Ovary (tissue), 9 donors: ENCODE results near the gene HAP1. TPM values are rescaled to one million over a fixed set of nuclear protein-coding genes. Genes with fewer than 3 reads are reported as not detected.
"Not testable (repeated sequence)": the region's sequence is repeated elsewhere in the genome, so short reads cannot be mapped to it uniquely, and the experiment has no call there.

Experiments
- DNase-seq, 5 donors: peaks; one replicate each; pipeline ENCODE4 v3.0.0-alpha.2; 2019 to 2020
- H3K27ac ChIP-seq, 2 donors: fragments of 200-600 bp; one replicate each; pipeline versions ENCODE4 v1.5.1 to v1.8.0; 2019 to 2022
- H3K27me3 ChIP-seq: fragments of 200-600 bp; one replicate; pipeline ENCODE4 v1.8.0; 2022
- H3K36me3 ChIP-seq: fragments of 200-600 bp; sonication (generic); one replicate; pipeline ENCODE4 v1.5.1; 2019
- H3K4me1 ChIP-seq: one replicate; pipeline ENCODE4 v1.8.1; 2013; ENCODE audit warnings: mild to moderate bottlenecking, moderate library complexity; ENCODE audit not compliant: insufficient read depth
- H3K4me3 ChIP-seq: fragments of 200-600 bp; sonication (generic); one replicate; pipeline ENCODE4 v1.5.1; 2017
- H3K9me3 ChIP-seq, 2 donors: fragments of 200-600 bp in 1 of 2; sonication (generic) in 1 of 2; one replicate each; pipeline versions ENCODE4 v1.5.1 to v1.8.1; 2013 to 2019; ENCODE audit warnings: mild to moderate bottlenecking in 1 of 2, moderate library complexity in 1 of 2
- CTCF ChIP-seq, 3 donors: fragments of 450-650 bp in 2 of 3; fragments of 200-600 bp in 1 of 3; IDR thresholded peaks; one replicate each; pipeline versions ENCODE4 v1.5.1 to v1.8.0; 2016 to 2022; ENCODE audit warnings: antibody characterized with exemption in 3 of 3, mild to moderate bottlenecking in 1 of 3
- EP300 ChIP-seq: sonication (generic); formaldehyde crosslinking; IDR thresholded peaks from one replicate; pipeline ENCODE4 v1.6.1; 2017; ENCODE audit warnings: antibody characterized with exemption
- POLR2A ChIP-seq: fragments of 450-650 bp; IDR thresholded peaks from one replicate; pipeline ENCODE4 v1.6.1; 2017; ENCODE audit warnings: antibody characterized with exemption, mild to moderate bottlenecking, moderate library complexity
- WGBS, 3 donors: extraction: QIAGEN DNeasy Blood & Tissue Kit in 1 of 3; methylation state at CpG; one replicate each; pipeline versions ENCODE4 v1.1.5 to v1.1.7; 2013 to 2017; 5-methylcytosine and 5-hydroxymethylcytosine counted together
- intact Hi-C, 4 donors: fragments of 100-400 bp; cut with DNase I; formaldehyde crosslinking; loops; one replicate each; pipeline versions ENCODE4 v1.11.0 to v1.15.1; 2022 to 2023
- polyA plus RNA-seq, 2 donors: library from polyadenylated mRNA; stranded (reverse); fragments of 200-250 nt in 1 of 2; fragments of 350-450 nt in 1 of 2; fragmentation: Illumina TruSeq in 1 of 2; extraction: RNeasy Lipid Tissue Mini Kit (QIAGEN cat#74804) in 1 of 2; gene quantifications; one replicate each; pipeline ENCODE4 v1.2.3, GENCODE V29; 2013 to 2014
- total RNA-seq, 7 donors: library from RNA; depleted of rRNA in 2 of 7; stranded (reverse); fragments of >200 nt in 2 of 7; fragmentation: NEBNext Ultra II Directional in 3 of 7; extraction: Animal tissue kit (Norgen Biotek cat#: 25700) in 3 of 7; gene quantifications; one replicate each; pipeline versions ENCODE4 v1.1.0 to v1.2.4, GENCODE V29; 2016 to 2023
- donor health status: DM: no; HTN: no; CAD: no; lungs with moderate emphysema.
- donor health status: DM: no; HTN: no; CAD: no.
- donor health status: Bipolar disorder and iron deficiency.
- donor health status: DM: yes; HTN: yes; CAD: no.
- donor health status: DM: no; HTN: no; CAD: no.
- donor health status: DM: yes; HTN: yes; CAD: no.

The HAP1 gene
- total and polyA plus RNA-seq, 9 donors: 0.12 to 1.5 (median 0.56) TPM

GRCh38 chr17:41777574-41778188, 43.2 kb upstream of the HAP1 start:
- intact Hi-C loops: no loop called here
- TF ChIP-seq POLR2A: no peak
- TF ChIP-seq CTCF (IDR thresholded peaks at IDR 0.05): peak in 2 of 3 donors; percentile 35 to 52
- TF ChIP-seq EP300: no peak
- no peaks in the 10 kb centered on the region for H3K27me3 ChIP-seq
- H3K36me3 ChIP-seq: no peaks in the 10 kb centered on the region
- peak; percentile 88 to 95 (median 93) for DNase-seq
- 1 to 5% (median 1%) methylated on average over 12 of the region's 12 CpGs for WGBS, 3 donors
- H3K27ac ChIP-seq: peak overlapping the region; percentile 71 to 87
- no peaks in the 10 kb centered on the region for H3K9me3 ChIP-seq
- H3K4me1 ChIP-seq: peaks cover 15% of the 10 kb centered on the region
- H3K4me3 ChIP-seq: no peak overlapping the region

GRCh38 chr17:41777157-41777573, 42.7 kb upstream of the HAP1 start:
- 25 to 33% (median 33%) methylated on average over 4 of the region's 4 CpGs for WGBS, 3 donors
- peaks cover 15% of the 10 kb centered on the region for H3K4me1 ChIP-seq

GRCh38 chr17:41776262-41776900, 41.9 kb upstream of the HAP1 start:
- H3K36me3 ChIP-seq, intact Hi-C loops, DNase-seq, H3K9me3 ChIP-seq, H3K27me3 ChIP-seq, H3K4me3 ChIP-seq: not testable (repeated sequence)
- 92 to 95% (median 93%) methylated on average over 14 of the region's 14 CpGs for WGBS, 3 donors
- peak overlapping the region in 1 of 2 donors; percentile 71 for H3K27ac ChIP-seq
- peaks cover 15% of the 10 kb centered on the region for H3K4me1 ChIP-seq

More at GRCh38 chr17:41777157-41777573, 42.7 kb upstream of the HAP1 start:
- Histone ChIP-seq H3K36me3 (no peaks in the 10 kb centered on the region), H3K27ac (peak overlapping the region; percentile 71 to 87), H3K4me3 (no peak overlapping the region), H3K9me3 (no peaks in the 10 kb centered on the region), H3K27me3 (no peaks in the 10 kb centered on the region)
- peak in 4 of 5 donors; percentile 39 to 60 (median 48) for DNase-seq
- intact Hi-C loops: no loop called here
- TF ChIP-seq EP300: no peak
- peak in 1 of 3 donors; percentile 22 for TF ChIP-seq CTCF (IDR thresholded peaks at IDR 0.05)

- Histone ChIP-seq H3K4me1 (peaks cover 15% of the 10 kb centered on the region), H3K9me3 (no peaks in the 10 kb centered on the region), H3K27me3 (no peaks in the 10 kb centered on the region), H3K4me3 (no peak overlapping the region), H3K27ac (no peak overlapping the region), H3K36me3 (no peaks in the 10 kb centered on the region)
- WGBS, 3 donors: 92 to 96% (median 95%) methylated on average over 12 of the region's 12 CpGs
- DNase-seq: no peak
- TF ChIP-seq POLR2A: no peak
- intact Hi-C loops: no loop called here
Measured at GRCh38 chr17:41775394-41776226, 41.2 kb upstream of the HAP1 start.

- Histone ChIP-seq H3K4me3 (no peak overlapping the region), H3K27me3 (no peaks in the 10 kb centered on the region), H3K27ac (no peak overlapping the region), H3K36me3 (no peaks in the 10 kb centered on the region), H3K4me1 (peaks cover 15% of the 10 kb centered on the region), H3K9me3 (no peaks in the 10 kb centered on the region)
- intact Hi-C loops: no loop called here
- WGBS, 3 donors: 27 to 37% (median 34%) methylated on average over 8 of the region's 8 CpGs
- peak in 1 of 5 donors; percentile 31 for DNase-seq
- TF ChIP-seq CTCF (IDR thresholded peaks at IDR 0.05): no peak
- TF ChIP-seq EP300: no peak
- no peak for TF ChIP-seq POLR2A
Measured at GRCh38 chr17:41773731-41774193, 39.3 kb upstream of the HAP1 start.
